HepG2 (cell line): ENCODE results near the gene MT4. TPM values are rescaled to one million over a fixed set of nuclear protein-coding genes. Genes with fewer than 3 reads are reported as not detected.
A peak's percentile ranks its signal among the peaks of the same experiment; 100 is the strongest.

Experiments used
- AGO2 ChIP-seq: fragments of 200-400 bp; formaldehyde crosslinking; optimal IDR thresholded peaks from 2 replicates; pipeline ENCODE3; 2017; ENCODE audit warnings: mild to moderate bottlenecking, low read depth, low read length, moderate library complexity
- EED ChIP-seq: sonication (generic); formaldehyde crosslinking; IDR thresholded peaks from 2 replicates; pipeline ENCODE4 v1.5.0; 2020; ENCODE audit warnings: mild to moderate bottlenecking, missing genetic modification reagents
- ETV5 ChIP-seq: IDR thresholded peaks from 2 replicates; pipeline ENCODE4 v1.6.1; 2018; ENCODE audit warnings: missing biosample characterization, missing genetic modification reagents, inconsistent platforms, borderline replicate concordance
- GABPB1 ChIP-seq: IDR thresholded peaks from 2 replicates; pipeline ENCODE4 v1.6.1; 2016; ENCODE audit warnings: mild to moderate bottlenecking, missing genetic modification reagents, moderate library complexity, missing compliant biosample characterization
- KAT8 ChIP-seq: IDR thresholded peaks from 2 replicates; pipeline ENCODE4 v1.6.1; 2016; ENCODE audit warnings: missing genetic modification reagents, missing compliant biosample characterization
- PHF5A ChIP-seq: IDR thresholded peaks from one replicate; pipeline ENCODE4 v1.6.1; 2018; ENCODE audit warnings: low read depth, missing genetic modification reagents; ENCODE audit not compliant: unreplicated experiment
- PRDM10 ChIP-seq: sonication (generic); formaldehyde crosslinking; IDR thresholded peaks from 2 replicates; pipeline ENCODE4 v1.4.0; 2020; ENCODE audit warnings: low read depth, missing genetic modification reagents
- RXRA ChIP-seq: sonication (generic); formaldehyde crosslinking; IDR thresholded peaks from 2 replicates; pipeline ENCODE4 v1.5.1; 2020; ENCODE audit warnings: missing genetic modification reagents
- STAG1 ChIP-seq: sonication (generic); formaldehyde crosslinking; IDR thresholded peaks from 2 replicates; pipeline ENCODE4 v1.4.0; 2020; ENCODE audit warnings: missing genetic modification reagents
- XRCC5 ChIP-seq: fragments of 200-400 bp; formaldehyde crosslinking; optimal IDR thresholded peaks from 2 replicates; pipeline ENCODE3; 2017; ENCODE audit warnings: mild to moderate bottlenecking, low read length
- ZFP91 ChIP-seq: sonication (generic); formaldehyde crosslinking; IDR thresholded peaks from 2 replicates; pipeline ENCODE4 v1.9.0; 2022; ENCODE audit warnings: missing genetic modification reagents, mild to moderate bottlenecking, borderline replicate concordance
- ZNF280D ChIP-seq: sonication (generic); formaldehyde crosslinking; IDR thresholded peaks from 2 replicates; pipeline ENCODE4 v1.5.1; 2020; ENCODE audit warnings: mild to moderate bottlenecking, missing genetic modification reagents
- ZNF563 ChIP-seq: sonication (generic); formaldehyde crosslinking; IDR thresholded peaks from 2 replicates; pipeline ENCODE4 v1.8.0; 2022; ENCODE audit warnings: mild to moderate bottlenecking, moderate library complexity, missing genetic modification reagents
- ZNF572 ChIP-seq: sonication (generic); formaldehyde crosslinking; IDR thresholded peaks from 2 replicates; pipeline ENCODE4 v1.5.1; 2020; ENCODE audit warnings: mild to moderate bottlenecking, missing genetic modification reagents
- ZNF607 ChIP-seq: sonication (generic); formaldehyde crosslinking; IDR thresholded peaks from 2 replicates; pipeline ENCODE4 v1.5.1; 2020; ENCODE audit warnings: missing genetic modification reagents, mild to moderate bottlenecking, borderline replicate concordance
- ZNF619 ChIP-seq: sonication (generic); formaldehyde crosslinking; IDR thresholded peaks from 2 replicates; pipeline ENCODE4 v1.4.0; 2020; ENCODE audit warnings: mild to moderate bottlenecking, missing genetic modification reagents
- ZNF839 ChIP-seq: sonication (generic); formaldehyde crosslinking; IDR thresholded peaks from 2 replicates; pipeline ENCODE4 v1.4.0; 2020; ENCODE audit warnings: missing genetic modification reagents, mild to moderate bottlenecking, borderline replicate concordance
- polyA plus RNA-seq, 8 experiments: library from polyadenylated mRNA; depleted of rRNA in 3 of 8; stranded (reverse) in 7 of 8; unstranded in 1 of 8; fragments of >200 nt; fragmentation: Illumina TruSeq in 4 of 8; extraction: Trizol in 4 of 8; gene quantifications; 2 replicates each; pipeline versions ENCODE4 v1.2.1 to v1.2.3, GENCODE V29; 2011 to 2016; ENCODE audit warnings: low read depth in 4 of 8, missing spikeins in 1 of 8, mixed read lengths in 1 of 8; ENCODE audit not compliant: insufficient read depth in 1 of 8
- total RNA-seq, 5 experiments: library from RNA; depleted of rRNA; stranded (reverse); fragments of >200 nt; fragmentation: Illumina TruSeq; extraction: Trizol; gene quantifications; 2 replicates each; pipeline ENCODE4 v1.2.3, GENCODE V29; 2016; ENCODE audit warnings: low read depth in 1 of 5
- TF ChIP-seq, protein P1 (sequence below): sonication (generic); formaldehyde crosslinking; IDR thresholded peaks from 2 replicates; pipeline ENCODE4 v1.8.0; 2022; ENCODE audit warnings: mild to moderate bottlenecking, missing genetic modification reagents, moderate library complexity

MT4 gene
- total and polyA plus RNA-seq, 2 of the 13 experiments (the other 11 are each of a cell fraction or from before 2014, with no cell fraction given), result not detected

GRCh38 chr16:56576585-56577299, 11.9 kb downstream of the MT4 start (continued):
- TF ChIP-seq ZNF563 (CRISPR knock-in tag) (0 out of 2 replicates have a peak, but pooled peaks have one; percentile 23), ETV5 (CRISPR knock-in tag) (peak; percentile 57; the same call in 1 of the 2 replicates), RXRA (CRISPR knock-in tag) (no peak), ZFP91 (peak; percentile 58; the same call in 1 of the 2 replicates), ZNF280D (peak; percentile 52; the same call in 1 of the 2 replicates), KAT8 (CRISPR knock-in tag) (0 out of 2 replicates have a peak, but pooled peaks have one; percentile 37), PHF5A (CRISPR knock-in tag) (no peak), STAG1 (CRISPR knock-in tag) (peak; percentile 95), ZNF572 (no peak), PRDM10 (CRISPR knock-in tag) (no peak), ZNF619 (no peak), AGO2 (no peak), ZNF839 (CRISPR knock-in tag) (no peak), XRCC5 (peak; percentile 67), GABPB1 (CRISPR knock-in tag) (peak; percentile 53; the same call in 1 of the 2 replicates), ZNF607 (peak; percentile 66; the same call in 1 of the 2 replicates), EED (CRISPR knock-in tag) (0 out of 2 replicates have a peak, but pooled peaks have one; percentile 18)
- TF ChIP-seq, protein P1, sequence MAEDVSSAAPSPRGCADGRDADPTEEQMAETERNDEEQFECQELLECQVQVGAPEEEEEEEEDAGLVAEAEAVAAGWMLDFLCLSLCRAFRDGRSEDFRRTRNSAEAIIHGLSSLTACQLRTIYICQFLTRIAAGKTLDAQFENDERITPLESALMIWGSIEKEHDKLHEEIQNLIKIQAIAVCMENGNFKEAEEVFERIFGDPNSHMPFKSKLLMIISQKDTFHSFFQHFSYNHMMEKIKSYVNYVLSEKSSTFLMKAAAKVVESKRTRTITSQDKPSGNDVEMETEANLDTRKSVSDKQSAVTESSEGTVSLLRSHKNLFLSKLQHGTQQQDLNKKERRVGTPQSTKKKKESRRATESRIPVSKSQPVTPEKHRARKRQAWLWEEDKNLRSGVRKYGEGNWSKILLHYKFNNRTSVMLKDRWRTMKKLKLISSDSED (CRISPR knock-in tag), result no peak
